ENCODE results near the gene CD200R1.

DNA sequence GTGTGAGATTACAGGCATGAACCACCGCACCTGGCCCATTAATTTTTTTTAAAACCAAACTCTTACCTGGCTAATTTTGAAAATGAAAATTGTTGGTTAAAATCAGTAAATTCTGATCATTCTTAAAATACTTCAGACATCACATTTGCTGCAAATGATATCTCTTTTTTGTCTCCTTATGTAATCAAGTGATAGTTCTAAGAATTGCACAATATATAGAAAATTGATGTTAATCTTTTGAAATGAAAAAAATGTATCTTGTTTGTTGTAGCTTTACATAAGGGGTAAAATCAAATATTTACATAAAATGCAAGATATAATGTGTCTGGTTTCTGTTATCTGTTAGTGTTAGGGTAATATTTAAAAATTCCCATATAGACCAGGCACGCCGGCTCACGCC is 20.9 kb upstream of the CD200R1 start:
- TF ChIP-seq, protein P1, sequence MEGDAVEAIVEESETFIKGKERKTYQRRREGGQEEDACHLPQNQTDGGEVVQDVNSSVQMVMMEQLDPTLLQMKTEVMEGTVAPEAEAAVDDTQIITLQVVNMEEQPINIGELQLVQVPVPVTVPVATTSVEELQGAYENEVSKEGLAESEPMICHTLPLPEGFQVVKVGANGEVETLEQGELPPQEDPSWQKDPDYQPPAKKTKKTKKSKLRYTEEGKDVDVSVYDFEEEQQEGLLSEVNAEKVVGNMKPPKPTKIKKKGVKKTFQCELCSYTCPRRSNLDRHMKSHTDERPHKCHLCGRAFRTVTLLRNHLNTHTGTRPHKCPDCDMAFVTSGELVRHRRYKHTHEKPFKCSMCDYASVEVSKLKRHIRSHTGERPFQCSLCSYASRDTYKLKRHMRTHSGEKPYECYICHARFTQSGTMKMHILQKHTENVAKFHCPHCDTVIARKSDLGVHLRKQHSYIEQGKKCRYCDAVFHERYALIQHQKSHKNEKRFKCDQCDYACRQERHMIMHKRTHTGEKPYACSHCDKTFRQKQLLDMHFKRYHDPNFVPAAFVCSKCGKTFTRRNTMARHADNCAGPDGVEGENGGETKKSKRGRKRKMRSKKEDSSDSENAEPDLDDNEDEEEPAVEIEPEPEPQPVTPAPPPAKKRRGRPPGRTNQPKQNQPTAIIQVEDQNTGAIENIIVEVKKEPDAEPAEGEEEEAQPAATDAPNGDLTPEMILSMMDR (IDR thresholded peaks at IDR 0.05), result no peak
- no peak for TF ChIP-seq SIN3A (IDR thresholded peaks at IDR 0.05; ENCODE audit: borderline replicate concordance, insufficient read depth, low read depth, low read length)
